AG10803 (cell line): Measurements from ENCODE around the gene MTA3.

Experiments used
- DNase-seq: peaks from one replicate; pipeline ENCODE4 v3.0.0; 2010; ENCODE audit warnings: low read depth
- H3K4me3 ChIP-seq: 2 replicates; pipeline ENCODE4 v1.5.1; 2011; ENCODE audit warnings: mild to moderate bottlenecking, low read length, control low read depth
- CTCF ChIP-seq: conservative IDR thresholded peaks from 2 replicates; pipeline ENCODE4 v1.5.1; 2011; ENCODE audit warnings: mild to moderate bottlenecking, low read length, control low read depth, inconsistent platforms

The MTA3 gene

GRCh38 chr2:42761554-42761953 is 193.1 kb downstream of the MTA3 start:
- no peak for DNase-seq
- no peak for TF ChIP-seq CTCF

GRCh38 chr2:42762155-42762554 is 193.7 kb downstream of the MTA3 start:
- no peak overlapping the region for H3K4me3 ChIP-seq
- no peak for TF ChIP-seq CTCF
- DNase-seq: no peak

More at GRCh38 chr2:42761554-42761953, 193.1 kb downstream of the MTA3 start:
- H3K4me3 ChIP-seq: no peak overlapping the region

- no peak for TF ChIP-seq CTCF
- DNase-seq: no peak
- H3K4me3 ChIP-seq: no peak overlapping the region
Observed at GRCh38 chr2:42762823-42763804, 194.7 kb downstream of the MTA3 start.

GRCh38 chr2:42764096-42764495 is 195.7 kb downstream of the MTA3 start, which contains the start of gene OXER1:
OXER1 (minus strand) TSS chr2:42764135; CDS start chr2:42764062, 73 bp downstream.
- H3K4me3 ChIP-seq: no peak within 1 kb of the TSS
- no peak for TF ChIP-seq CTCF
- DNase-seq: no peak

GRCh38 chr2:42764901-42765300 is 196.5 kb downstream of the MTA3 start:
- TF ChIP-seq CTCF: no peak
- no peak for DNase-seq

GRCh38 chr2:42765686-42766085 is 197.3 kb downstream of the MTA3 start:
- no peak for DNase-seq
- TF ChIP-seq CTCF: no peak
- no peak overlapping the region for H3K4me3 ChIP-seq

More at GRCh38 chr2:42764901-42765300, 196.5 kb downstream of the MTA3 start:
- no peak overlapping the region for H3K4me3 ChIP-seq
